K562 (cell line): Measurements from ENCODE around the gene FILIP1L. TPM values are rescaled to one million over a fixed set of nuclear protein-coding genes. Genes with fewer than 3 reads are reported as not detected.

ENCODE experiments used
- C11orf30 ChIP-seq: fragments of 450-650 bp; IDR thresholded peaks from 2 replicates; pipeline ENCODE4 v1.6.1; 2016; ENCODE audit warnings: low read depth, mild to moderate bottlenecking
- HEY1 ChIP-seq: fragments of 250-450 bp; sonication (Bioruptor Pico); IDR thresholded peaks from 2 replicates; pipeline ENCODE4 v1.5.0; 2020; ENCODE audit warnings: mild to moderate bottlenecking, moderate library complexity, borderline replicate concordance
- KDM1A ChIP-seq, 2 experiments: fragments of 450-650 bp; IDR thresholded peaks; 2 replicates each; pipeline ENCODE4 v1.6.1; 2016; ENCODE audit warnings: mild to moderate bottlenecking in 2 of 2
- KLF13 ChIP-seq: fragments of 450-650 bp; IDR thresholded peaks from 2 replicates; pipeline ENCODE4 v1.6.1; 2016; ENCODE audit warnings: missing genetic modification characterization, low read depth, mild to moderate bottlenecking, missing compliant biosample characterization, moderate library complexity, borderline replicate concordance
- MAFG ChIP-seq: fragments of 450-650 bp; conservative IDR thresholded peaks from 2 replicates; pipeline ENCODE4 v1.6.1; 2016; ENCODE audit warnings: missing genetic modification characterization, missing compliant biosample characterization
- MAX ChIP-seq: sonication (generic); formaldehyde crosslinking; IDR thresholded peaks from 2 replicates; pipeline ENCODE4 v1.9.0; 2022; ENCODE audit warnings: mild to moderate bottlenecking, missing genetic modification reagents
- NR2C2 ChIP-seq, 2 experiments: fragments of 200-800 bp in 1 of 2; sonication (Bioruptor generic) in 1 of 2; sonication (generic) in 1 of 2; formaldehyde crosslinking in 1 of 2; IDR thresholded peaks; 2 replicates each; pipeline versions ENCODE4 v1.6.1 to v1.8.0; 2016 to 2022; ENCODE audit warnings: mild to moderate bottlenecking in 1 of 2, missing compliant biosample characterization in 1 of 2, missing genetic modification characterization in 1 of 2, missing genetic modification reagents in 1 of 2
- NRF1 ChIP-seq, 2 experiments: fragments of 450-650 bp; IDR thresholded peaks in 1 of 2; conservative IDR thresholded peaks in 1 of 2; 2 replicates each; pipeline ENCODE4 v1.6.1; 2014; ENCODE audit warnings: mild to moderate bottlenecking in 2 of 2
- RFX7 ChIP-seq: fragments of 250-450 bp; sonication (Bioruptor Pico); IDR thresholded peaks from 2 replicates; pipeline ENCODE4 v1.5.1; 2021; ENCODE audit warnings: mild to moderate bottlenecking
- SMAD2 ChIP-seq: fragments of 150-350 bp; IDR thresholded peaks from 2 replicates; pipeline ENCODE4 v1.6.1; 2014; ENCODE audit warnings: low read depth, mild to moderate bottlenecking, low read length
- SMARCC2 ChIP-seq: fragments of 450-650 bp; IDR thresholded peaks from 2 replicates; pipeline ENCODE4 v1.6.1; 2017; ENCODE audit warnings: antibody characterized with exemption, moderate library complexity, mild to moderate bottlenecking, low read depth
- TCF7L2 ChIP-seq: fragments of 150-350 bp; IDR thresholded peaks from 2 replicates; pipeline ENCODE4 v1.6.1; 2016; ENCODE audit warnings: low read depth, mild to moderate bottlenecking, low read length, moderate library complexity
- ZBTB17 ChIP-seq: fragments of 450-650 bp; formaldehyde crosslinking; IDR thresholded peaks from 2 replicates; pipeline ENCODE4 v1.4.0; 2020; ENCODE audit warnings: mild to moderate bottlenecking
- ZC3H4 ChIP-seq: sonication (generic); formaldehyde crosslinking; IDR thresholded peaks from 2 replicates; pipeline ENCODE4 v1.9.0; 2021; ENCODE audit warnings: missing genetic modification reagents, borderline replicate concordance
- ZNF184 ChIP-seq: sonication (generic); formaldehyde crosslinking; IDR thresholded peaks from 2 replicates; pipeline ENCODE4 v1.5.0; 2020; ENCODE audit warnings: missing genetic modification reagents
- ZNF707 ChIP-seq: fragments of 250-450 bp; sonication (Bioruptor Pico); conservative IDR thresholded peaks from 2 replicates; pipeline ENCODE4 v1.8.0; 2022; ENCODE audit warnings: inconsistent platforms, mild to moderate bottlenecking, moderate library complexity
- polyA plus RNA-seq, 8 experiments: library from polyadenylated mRNA; depleted of rRNA in 4 of 8; stranded (reverse) in 5 of 8; unstranded in 3 of 8; fragments of >200 nt; fragmentation: Nextera tagmentation in 2 of 8; fragmentation: Illumina TruSeq in 1 of 8; extraction: Ambion mirVana in 2 of 8; extraction: Trizol in 1 of 8; gene quantifications; 2 replicates each; pipeline versions ENCODE4 v1.2.1 to v1.2.3, GENCODE V29; 2011 to 2014; ENCODE audit warnings: inconsistent platforms in 1 of 8, missing spikeins in 1 of 8
- total RNA-seq, 7 experiments: library from RNA; depleted of rRNA in 6 of 7; stranded (reverse); fragments of >200 nt in 6 of 7; fragmentation: Illumina TruSeq in 2 of 7; extraction: Trizol in 2 of 7; gene quantifications; 2 replicates each; pipeline versions ENCODE4 v1.2.1 to v1.2.3, GENCODE V29; 2011 to 2021; ENCODE audit warnings: low replicate concordance in 1 of 7
- TF ChIP-seq, protein P1 (sequence below), 2 experiments: fragments of 450-650 bp; formaldehyde crosslinking in 1 of 2; IDR thresholded peaks; 2 replicates each; pipeline versions ENCODE4 v1.4.0 to v1.6.1; 2014 to 2020; ENCODE audit warnings: mild to moderate bottlenecking in 2 of 2, borderline replicate concordance in 1 of 2, low read depth in 1 of 2
- TF ChIP-seq, protein P2 (sequence below): fragments of 250-450 bp; sonication (Bioruptor Pico); IDR thresholded peaks from 2 replicates; pipeline ENCODE4 v1.8.0; 2022; ENCODE audit warnings: inconsistent platforms

The FILIP1L gene
- total and polyA plus RNA-seq, 9 of the 15 experiments (the other 6 are each of a cell fraction or from before 2014, with no cell fraction given), result 0.50 to 2.1 (median 1.1) TPM

GRCh38 chr3:99817437-99818240 lies 296.7 kb downstream of the FILIP1L start, which contains the start of gene CMSS1 (continued):
- TF ChIP-seq, protein P1, sequence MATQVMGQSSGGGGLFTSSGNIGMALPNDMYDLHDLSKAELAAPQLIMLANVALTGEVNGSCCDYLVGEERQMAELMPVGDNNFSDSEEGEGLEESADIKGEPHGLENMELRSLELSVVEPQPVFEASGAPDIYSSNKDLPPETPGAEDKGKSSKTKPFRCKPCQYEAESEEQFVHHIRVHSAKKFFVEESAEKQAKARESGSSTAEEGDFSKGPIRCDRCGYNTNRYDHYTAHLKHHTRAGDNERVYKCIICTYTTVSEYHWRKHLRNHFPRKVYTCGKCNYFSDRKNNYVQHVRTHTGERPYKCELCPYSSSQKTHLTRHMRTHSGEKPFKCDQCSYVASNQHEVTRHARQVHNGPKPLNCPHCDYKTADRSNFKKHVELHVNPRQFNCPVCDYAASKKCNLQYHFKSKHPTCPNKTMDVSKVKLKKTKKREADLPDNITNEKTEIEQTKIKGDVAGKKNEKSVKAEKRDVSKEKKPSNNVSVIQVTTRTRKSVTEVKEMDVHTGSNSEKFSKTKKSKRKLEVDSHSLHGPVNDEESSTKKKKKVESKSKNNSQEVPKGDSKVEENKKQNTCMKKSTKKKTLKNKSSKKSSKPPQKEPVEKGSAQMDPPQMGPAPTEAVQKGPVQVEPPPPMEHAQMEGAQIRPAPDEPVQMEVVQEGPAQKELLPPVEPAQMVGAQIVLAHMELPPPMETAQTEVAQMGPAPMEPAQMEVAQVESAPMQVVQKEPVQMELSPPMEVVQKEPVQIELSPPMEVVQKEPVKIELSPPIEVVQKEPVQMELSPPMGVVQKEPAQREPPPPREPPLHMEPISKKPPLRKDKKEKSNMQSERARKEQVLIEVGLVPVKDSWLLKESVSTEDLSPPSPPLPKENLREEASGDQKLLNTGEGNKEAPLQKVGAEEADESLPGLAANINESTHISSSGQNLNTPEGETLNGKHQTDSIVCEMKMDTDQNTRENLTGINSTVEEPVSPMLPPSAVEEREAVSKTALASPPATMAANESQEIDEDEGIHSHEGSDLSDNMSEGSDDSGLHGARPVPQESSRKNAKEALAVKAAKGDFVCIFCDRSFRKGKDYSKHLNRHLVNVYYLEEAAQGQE (IDR thresholded peaks at IDR 0.05; ENCODE audit: borderline replicate concordance), result no peak
- TF ChIP-seq, protein P1 (CRISPR knock-in tag; IDR thresholded peaks at IDR 0.05; ENCODE audit: low read depth), result no peak
- TF ChIP-seq HEY1 (CRISPR knock-in tag) (no peak), MAX (peak; percentile 89), SMARCC2 (no peak), C11orf30 (peak; percentile 95), SMAD2 (no peak), NR2C2 (CRISPR knock-in tag; IDR thresholded peaks at IDR 0.05) (no peak), NR2C2 (tag; IDR thresholded peaks at IDR 0.05) (peak; percentile 64), ZNF184 (CRISPR knock-in tag) (no peak), KLF13 (peak; percentile 52; the same call in 1 of the 2 replicates), TCF7L2 (no peak), RFX7 (no peak), ZBTB17 (CRISPR knock-in tag) (no peak), ZC3H4 (CRISPR knock-in tag) (no peak), NRF1 (conservative IDR thresholded peaks at IDR 0.05 in 1 of 2, IDR thresholded peaks at IDR 0.05 in 1 of 2) (peak; percentile 70 to 77), ZNF707 (no peak), KDM1A (IDR thresholded peaks at IDR 0.05) (no peak), MAFG (tag) (peak; percentile 59)
- TF ChIP-seq, protein P2, sequence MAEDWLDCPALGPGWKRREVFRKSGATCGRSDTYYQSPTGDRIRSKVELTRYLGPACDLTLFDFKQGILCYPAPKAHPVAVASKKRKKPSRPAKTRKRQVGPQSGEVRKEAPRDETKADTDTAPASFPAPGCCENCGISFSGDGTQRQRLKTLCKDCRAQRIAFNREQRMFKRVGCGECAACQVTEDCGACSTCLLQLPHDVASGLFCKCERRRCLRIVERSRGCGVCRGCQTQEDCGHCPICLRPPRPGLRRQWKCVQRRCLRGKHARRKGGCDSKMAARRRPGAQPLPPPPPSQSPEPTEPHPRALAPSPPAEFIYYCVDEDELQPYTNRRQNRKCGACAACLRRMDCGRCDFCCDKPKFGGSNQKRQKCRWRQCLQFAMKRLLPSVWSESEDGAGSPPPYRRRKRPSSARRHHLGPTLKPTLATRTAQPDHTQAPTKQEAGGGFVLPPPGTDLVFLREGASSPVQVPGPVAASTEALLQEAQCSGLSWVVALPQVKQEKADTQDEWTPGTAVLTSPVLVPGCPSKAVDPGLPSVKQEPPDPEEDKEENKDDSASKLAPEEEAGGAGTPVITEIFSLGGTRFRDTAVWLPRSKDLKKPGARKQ (CRISPR knock-in tag), result no peak
